Measurements from ENCODE around the gene UTP11. TPM values are rescaled to one million over a fixed set of nuclear protein-coding genes. Genes with fewer than 3 reads are reported as not detected.

UTP11 gene
- total RNA-seq, 4 donors from 2014 or later: 36.1 to 43.9 (median 39.4) TPM

DNA sequence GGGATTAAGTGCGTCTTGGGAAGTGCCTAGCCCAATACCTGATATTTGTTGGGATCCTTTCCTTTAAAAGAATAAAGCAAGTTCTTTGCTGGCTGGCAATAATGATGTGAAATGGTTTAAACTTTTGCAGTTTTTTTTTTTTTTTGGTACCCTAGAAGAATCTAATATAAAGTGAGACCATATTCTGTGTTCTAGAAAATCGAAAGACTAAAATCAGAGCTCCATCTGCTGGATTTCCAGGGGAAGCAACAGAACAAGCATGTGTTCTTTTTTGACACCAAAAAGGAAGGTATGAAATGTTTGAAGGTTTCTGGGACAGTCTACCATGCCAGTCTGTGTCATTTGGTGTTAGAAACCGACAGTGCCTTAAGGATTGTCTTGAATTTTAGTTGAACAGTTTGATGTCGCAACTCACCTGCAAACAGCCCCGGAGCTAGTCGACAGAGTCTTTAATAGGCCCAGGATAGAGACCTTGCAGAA, 6.4 kb downstream of the UTP11 start:
- intact Hi-C loops (cut with DNase I): no loop called here
- H3K4me3 ChIP-seq (replicated peaks in 1 of 3): no peak overlapping the region
- peaks cover 52 to 58% of the 10 kb centered on the region in 2 donors for H3K36me3 ChIP-seq
- 80 to 82% methylated on average over 6 of the region's 6 CpGs for WGBS, 2 donors
- TF ChIP-seq POLR2A (IDR thresholded peaks at IDR 0.05): no peak
- TF ChIP-seq, protein P1, sequence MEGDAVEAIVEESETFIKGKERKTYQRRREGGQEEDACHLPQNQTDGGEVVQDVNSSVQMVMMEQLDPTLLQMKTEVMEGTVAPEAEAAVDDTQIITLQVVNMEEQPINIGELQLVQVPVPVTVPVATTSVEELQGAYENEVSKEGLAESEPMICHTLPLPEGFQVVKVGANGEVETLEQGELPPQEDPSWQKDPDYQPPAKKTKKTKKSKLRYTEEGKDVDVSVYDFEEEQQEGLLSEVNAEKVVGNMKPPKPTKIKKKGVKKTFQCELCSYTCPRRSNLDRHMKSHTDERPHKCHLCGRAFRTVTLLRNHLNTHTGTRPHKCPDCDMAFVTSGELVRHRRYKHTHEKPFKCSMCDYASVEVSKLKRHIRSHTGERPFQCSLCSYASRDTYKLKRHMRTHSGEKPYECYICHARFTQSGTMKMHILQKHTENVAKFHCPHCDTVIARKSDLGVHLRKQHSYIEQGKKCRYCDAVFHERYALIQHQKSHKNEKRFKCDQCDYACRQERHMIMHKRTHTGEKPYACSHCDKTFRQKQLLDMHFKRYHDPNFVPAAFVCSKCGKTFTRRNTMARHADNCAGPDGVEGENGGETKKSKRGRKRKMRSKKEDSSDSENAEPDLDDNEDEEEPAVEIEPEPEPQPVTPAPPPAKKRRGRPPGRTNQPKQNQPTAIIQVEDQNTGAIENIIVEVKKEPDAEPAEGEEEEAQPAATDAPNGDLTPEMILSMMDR (IDR thresholded peaks at IDR 0.05): peak in 2 of 6 experiments; percentile 20 to 41
- H3K27ac ChIP-seq: no peak overlapping the region
- H3K9me3 ChIP-seq: no peaks in the 10 kb centered on the region
- H3K4me1 ChIP-seq: peaks cover 0 to 7% of the 10 kb centered on the region in 2 donors
- no peak for DNase-seq
- no peaks in the 10 kb centered on the region for H3K27me3 ChIP-seq

DNA sequence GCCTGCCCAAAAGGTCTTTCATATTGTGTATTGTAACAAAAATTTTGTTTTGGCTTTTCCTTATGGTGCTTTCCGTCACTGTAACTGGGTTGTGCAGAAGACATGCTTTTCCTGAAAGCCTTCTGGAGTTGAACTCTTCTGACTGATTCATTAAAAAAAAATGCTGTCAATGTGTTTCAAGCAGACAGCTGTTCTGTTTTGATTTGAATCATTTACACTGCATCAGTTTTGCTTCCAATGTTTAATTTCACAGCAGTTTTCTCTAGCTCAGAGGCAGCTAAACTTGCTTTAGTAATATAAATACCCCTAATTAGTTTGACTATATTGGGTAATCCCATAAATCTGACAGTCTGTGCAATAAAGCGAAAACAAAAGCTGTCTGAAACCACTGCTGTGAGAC, 7.9 kb downstream of the UTP11 start:
- no peaks in the 10 kb centered on the region for H3K4me1 ChIP-seq
- no peak overlapping the region for H3K27ac ChIP-seq
- no peak overlapping the region for H3K4me3 ChIP-seq (replicated peaks in 1 of 3)
- WGBS, 2 donors: 95 to 98% methylated on average over 2 of the region's 2 CpGs
- intact Hi-C loops (cut with DNase I): loop anchor here (10.0 kb wide), 1 partner anchor 814 kb away; no protein-coding TSS in a partner anchor
- TF ChIP-seq, protein P1 (IDR thresholded peaks at IDR 0.05): no peak
- no peak for TF ChIP-seq POLR2A (IDR thresholded peaks at IDR 0.05)
- no peaks in the 10 kb centered on the region for H3K9me3 ChIP-seq
- peaks cover 62 to 69% of the 10 kb centered on the region in 2 donors for H3K36me3 ChIP-seq
- DNase-seq: no peak
- no peaks in the 10 kb centered on the region for H3K27me3 ChIP-seq

DNA sequence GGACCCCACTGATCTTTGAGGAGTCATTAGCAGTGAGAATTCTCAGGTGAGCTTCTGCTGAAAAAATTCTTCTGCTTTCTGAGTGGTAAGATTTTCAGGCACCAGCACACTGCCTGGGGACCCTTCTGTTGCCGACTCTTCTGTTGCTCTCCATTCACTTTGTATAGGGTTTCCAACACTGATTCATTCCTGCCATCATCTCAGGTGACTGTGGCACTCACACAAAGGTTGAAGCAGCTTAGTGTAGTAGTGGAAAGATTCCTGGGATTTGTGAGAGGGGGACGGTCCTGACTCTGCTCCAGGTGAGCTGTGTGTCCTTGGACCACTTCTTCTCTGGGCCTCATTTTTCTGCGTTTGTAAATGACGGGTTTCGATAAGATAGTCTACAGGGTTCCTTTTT, 9.4 kb downstream of the UTP11 start:
- Histone ChIP-seq H3K36me3 (peaks cover 64 to 70% of the 10 kb centered on the region in 2 donors), H3K4me1 (no peaks in the 10 kb centered on the region), H3K4me3 (replicated peaks in 1 of 3) (no peak overlapping the region), H3K27ac (no peak overlapping the region), H3K27me3 (no peaks in the 10 kb centered on the region), H3K9me3 (no peaks in the 10 kb centered on the region)
- intact Hi-C loops (cut with DNase I): loop anchor here (10.0 kb wide), 1 partner anchor 813 kb away; no protein-coding TSS in a partner anchor
- TF ChIP-seq, protein P1 (IDR thresholded peaks at IDR 0.05): no peak
- TF ChIP-seq POLR2A (IDR thresholded peaks at IDR 0.05): no peak
- 96 to 97% methylated on average over 5 of the region's 5 CpGs for WGBS, 2 donors
- DNase-seq: no peak

DNA sequence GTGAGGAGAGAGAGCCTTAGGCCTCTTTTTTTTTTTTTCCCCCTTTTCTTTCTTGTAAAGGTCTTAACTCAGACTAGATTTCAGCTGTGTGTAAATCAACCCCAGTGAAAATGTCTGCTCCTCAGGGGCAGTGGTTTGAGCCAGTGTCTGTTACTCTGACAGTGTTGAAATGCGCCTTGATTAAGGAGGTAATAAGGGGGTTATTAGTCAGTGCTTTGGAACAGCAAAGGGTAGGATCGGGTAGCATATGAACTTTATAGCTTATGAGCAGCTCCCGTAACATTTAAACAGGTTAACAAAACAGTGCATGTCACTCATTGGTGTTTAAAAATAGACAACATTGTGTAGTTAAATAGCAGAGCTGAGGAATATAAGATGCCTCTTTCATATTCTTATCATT, 10.3 kb downstream of the UTP11 start:
- no peak for DNase-seq
- Histone ChIP-seq H3K27ac (no peak overlapping the region), H3K27me3 (no peaks in the 10 kb centered on the region), H3K4me1 (no peaks in the 10 kb centered on the region), H3K36me3 (peaks cover 63 to 68% of the 10 kb centered on the region in 2 donors), H3K4me3 (replicated peaks in 1 of 3) (no peak overlapping the region), H3K9me3 (no peaks in the 10 kb centered on the region)
- TF ChIP-seq, protein P1 (IDR thresholded peaks at IDR 0.05): no peak
- no peak for TF ChIP-seq POLR2A (IDR thresholded peaks at IDR 0.05)
- intact Hi-C loops (cut with DNase I): loop anchor here (10.0 kb wide), 1 partner anchor 812 kb away; no protein-coding TSS in a partner anchor
- 91 to 94% methylated on average over 3 of the region's 3 CpGs for WGBS, 2 donors

DNA sequence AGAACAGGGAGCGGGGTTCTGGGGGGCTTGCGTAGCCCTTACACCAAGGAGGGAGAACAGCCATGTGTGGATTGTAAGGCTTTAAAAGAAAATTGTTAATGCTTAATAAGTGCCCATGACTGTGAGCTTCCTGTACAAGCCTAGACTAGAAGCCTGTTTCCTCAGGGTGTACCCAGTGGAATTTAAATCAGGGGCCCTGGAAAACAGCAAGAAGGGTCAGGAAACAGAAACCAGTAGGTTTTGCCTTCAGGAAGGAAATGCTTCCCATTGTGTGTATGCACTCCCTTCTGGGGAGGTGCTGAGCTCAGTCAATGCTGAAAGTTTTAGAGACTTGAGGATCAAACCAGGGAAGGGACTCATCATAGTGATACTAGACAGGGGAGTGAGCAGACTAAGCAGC, 12.7 kb downstream of the UTP11 start:
- intact Hi-C loops (cut with DNase I): loop anchor here (10.0 kb wide), 1 partner anchor 810 kb away; no protein-coding TSS in a partner anchor
- Histone ChIP-seq H3K27ac (no peak overlapping the region), H3K36me3 (peaks cover 51 to 52% of the 10 kb centered on the region in 2 donors), H3K4me3 (replicated peaks in 1 of 3) (no peak overlapping the region), H3K4me1 (peaks cover 0 to 14% of the 10 kb centered on the region in 2 donors), H3K9me3 (no peaks in the 10 kb centered on the region), H3K27me3 (no peaks in the 10 kb centered on the region)
- WGBS, 2 donors: 95 to 98% methylated on average over 2 of the region's 2 CpGs
- DNase-seq: no peak
- TF ChIP-seq POLR2A (IDR thresholded peaks at IDR 0.05): no peak
- TF ChIP-seq, protein P1 (IDR thresholded peaks at IDR 0.05): no peak

Measured in thyroid gland (tissue), 4 donors.